Measurements from ENCODE around the gene PCNA. TPM values are rescaled to one million over a fixed set of nuclear protein-coding genes. Genes with fewer than 3 reads are reported as not detected.
"Not testable (repeated sequence)": the region's sequence is repeated elsewhere in the genome, so short reads cannot be mapped to it uniquely, and the experiment has no call there.

The PCNA gene
- total RNA-seq, 1 donor, result 18.7 TPM

GRCh38 chr20:5126512-5127203, 6.9 kb upstream of the PCNA start, which contains the start of gene CDS2:
CDS2 (plus strand) TSS chr20:5127008; CDS start chr20:5127093, 85 bp downstream.
- Histone ChIP-seq H3K4me3 (ENCODE audit: low read length) (peak within 1 kb of the TSS; percentile 81), H3K4me1 (ENCODE audit: insufficient read depth, low read length) (peaks cover 22% of the 10 kb centered on the region), H3K9me3 (ENCODE audit: low read depth, low read length) (no peaks in the 10 kb centered on the region), H3K27me3 (ENCODE audit: insufficient read depth, low read length) (no peaks in the 10 kb centered on the region)

GRCh38 chr20:5122873-5123260, 3.1 kb upstream of the PCNA start:
- peaks cover 29% of the 10 kb centered on the region for H3K4me1 ChIP-seq (ENCODE audit: insufficient read depth, low read length)
- H3K4me3 ChIP-seq (ENCODE audit: low read length), result no peak overlapping the region
- no peaks in the 10 kb centered on the region for H3K9me3 ChIP-seq (ENCODE audit: low read depth, low read length)
- no peaks in the 10 kb centered on the region for H3K27me3 ChIP-seq (ENCODE audit: insufficient read depth, low read length)

GRCh38 chr20:5120185-5120476, 373 bp upstream of the PCNA start:
- peak overlapping the region; percentile 89 for H3K4me3 ChIP-seq (ENCODE audit: low read length)
- H3K4me1 ChIP-seq (ENCODE audit: insufficient read depth, low read length), result peaks cover 17% of the 10 kb centered on the region
- H3K27me3 ChIP-seq (ENCODE audit: insufficient read depth, low read length), result no peaks in the 10 kb centered on the region
- no peaks in the 10 kb centered on the region for H3K9me3 ChIP-seq (ENCODE audit: low read depth, low read length)

GRCh38 chr20:5119143-5119434, 669 bp downstream of the PCNA start:
- Histone ChIP-seq H3K27me3 (ENCODE audit: insufficient read depth, low read length) (no peaks in the 10 kb centered on the region), H3K4me1 (ENCODE audit: insufficient read depth, low read length) (peaks cover 17% of the 10 kb centered on the region), H3K4me3 (ENCODE audit: low read length) (peak overlapping the region; percentile 89), H3K9me3 (ENCODE audit: low read depth, low read length) (no peaks in the 10 kb centered on the region)

- Histone ChIP-seq H3K27me3 (ENCODE audit: insufficient read depth, low read length) (no peaks in the 10 kb centered on the region), H3K4me1 (ENCODE audit: insufficient read depth, low read length) (peaks cover 20% of the 10 kb centered on the region), H3K9me3 (ENCODE audit: low read depth, low read length) (no peaks in the 10 kb centered on the region), H3K4me3 (ENCODE audit: low read length) (peak overlapping the region; percentile 89)
Observed at GRCh38 chr20:5118220-5119142, 1.3 kb downstream of the PCNA start.

- Histone ChIP-seq H3K4me3 (ENCODE audit: low read length) (no peak overlapping the region), H3K4me1 (ENCODE audit: insufficient read depth, low read length) (peaks cover 25% of the 10 kb centered on the region), H3K9me3 (ENCODE audit: low read depth, low read length) (no peaks in the 10 kb centered on the region), H3K27me3 (ENCODE audit: insufficient read depth, low read length) (no peaks in the 10 kb centered on the region)
Observed at GRCh38 chr20:5116875-5117274, 2.9 kb downstream of the PCNA start.

- Histone ChIP-seq H3K27me3 (ENCODE audit: insufficient read depth, low read length) (no peaks in the 10 kb centered on the region), H3K9me3 (ENCODE audit: low read depth, low read length) (no peaks in the 10 kb centered on the region), H3K4me1 (ENCODE audit: insufficient read depth, low read length) (peaks cover 25% of the 10 kb centered on the region), H3K4me3 (ENCODE audit: low read length) (no peak overlapping the region)
Observed at GRCh38 chr20:5114403-5114802, 5.4 kb downstream of the PCNA start.

GRCh38 chr20:5113615-5113986, 6.2 kb downstream of the PCNA start:
- Histone ChIP-seq H3K9me3 (ENCODE audit: low read depth, low read length) (no peaks in the 10 kb centered on the region), H3K27me3 (ENCODE audit: insufficient read depth, low read length) (no peaks in the 10 kb centered on the region), H3K4me3 (ENCODE audit: low read length) (peak overlapping the region; percentile 80), H3K4me1 (ENCODE audit: insufficient read depth, low read length) (peaks cover 18% of the 10 kb centered on the region)

GRCh38 chr20:5109276-5109675, 10.5 kb downstream of the PCNA start:
- Histone ChIP-seq H3K9me3 (ENCODE audit: low read depth, low read length) (no peaks in the 10 kb centered on the region), H3K4me1 (ENCODE audit: insufficient read depth, low read length) (peaks cover 11% of the 10 kb centered on the region), H3K4me3 (ENCODE audit: low read length) (no peak overlapping the region), H3K27me3 (ENCODE audit: insufficient read depth, low read length) (no peaks in the 10 kb centered on the region)

- Histone ChIP-seq H3K4me3 (ENCODE audit: low read length) (no peak overlapping the region), H3K9me3 (ENCODE audit: low read depth, low read length) (no peaks in the 10 kb centered on the region), H3K4me1 (ENCODE audit: insufficient read depth, low read length) (peaks cover 5% of the 10 kb centered on the region), H3K27me3 (ENCODE audit: insufficient read depth, low read length) (no peaks in the 10 kb centered on the region)
Observed at GRCh38 chr20:5104479-5104878, 15.3 kb downstream of the PCNA start.

- H3K27me3 ChIP-seq (ENCODE audit: insufficient read depth, low read length), result no peaks in the 10 kb centered on the region
- H3K4me1 ChIP-seq (ENCODE audit: insufficient read depth, low read length), result peaks cover 5% of the 10 kb centered on the region
Observed at GRCh38 chr20:5100684-5101347, 18.9 kb downstream of the PCNA start.

GRCh38 chr20:5099909-5100308, 19.8 kb downstream of the PCNA start:
- not testable (repeated sequence) for H3K9me3 ChIP-seq (ENCODE audit: low read depth, low read length); H3K4me3 ChIP-seq (ENCODE audit: low read length)

More at GRCh38 chr20:5100684-5101347, 18.9 kb downstream of the PCNA start:
- no peak overlapping the region for H3K4me3 ChIP-seq (ENCODE audit: low read length)
- H3K9me3 ChIP-seq (ENCODE audit: low read depth, low read length), result no peaks in the 10 kb centered on the region

GRCh38 chr20:5099009-5099408, 20.7 kb downstream of the PCNA start:
- H3K4me3 ChIP-seq (ENCODE audit: low read length); H3K9me3 ChIP-seq (ENCODE audit: low read depth, low read length); H3K4me1 ChIP-seq (ENCODE audit: insufficient read depth, low read length); H3K27me3 ChIP-seq (ENCODE audit: insufficient read depth, low read length): not testable (repeated sequence)

More at GRCh38 chr20:5099909-5100308, 19.8 kb downstream of the PCNA start:
- not testable (repeated sequence) for H3K4me1 ChIP-seq (ENCODE audit: insufficient read depth, low read length); H3K27me3 ChIP-seq (ENCODE audit: insufficient read depth, low read length)

- Histone ChIP-seq H3K4me1 (ENCODE audit: insufficient read depth, low read length) (peaks cover 7% of the 10 kb centered on the region), H3K4me3 (ENCODE audit: low read length) (no peak overlapping the region), H3K27me3 (ENCODE audit: insufficient read depth, low read length) (no peaks in the 10 kb centered on the region), H3K9me3 (ENCODE audit: low read depth, low read length) (no peaks in the 10 kb centered on the region)
Observed at GRCh38 chr20:5096463-5096862, 23.3 kb downstream of the PCNA start.

GRCh38 chr20:5095931-5096330, 23.8 kb downstream of the PCNA start:
- Histone ChIP-seq H3K9me3 (ENCODE audit: low read depth, low read length) (no peaks in the 10 kb centered on the region), H3K4me3 (ENCODE audit: low read length) (no peak overlapping the region)

More at GRCh38 chr20:5095931-5096330, 23.8 kb downstream of the PCNA start:
- Histone ChIP-seq H3K27me3 (ENCODE audit: insufficient read depth, low read length) (no peaks in the 10 kb centered on the region), H3K4me1 (ENCODE audit: insufficient read depth, low read length) (peaks cover 13% of the 10 kb centered on the region)
